Upper lobe of left lung (tissue), 4 donors: ENCODE data around the gene TPSB2.
"Not testable (repeated sequence)": the region's sequence is repeated elsewhere in the genome, so short reads cannot be mapped to it uniquely, and the experiment has no call there.

Experiments used
- CTCF ChIP-seq, 6 experiments: fragments of 450-650 bp in 4 of 6; fragments of 200-600 bp in 2 of 6; sonication (generic) in 2 of 6; IDR thresholded peaks; one replicate each; pipeline ENCODE4 v1.5.1; 2016 to 2019; ENCODE audit warnings: antibody characterized with exemption in 6 of 6
- POLR2A ChIP-seq, 4 donors: fragments of 450-650 bp; IDR thresholded peaks; one replicate each; pipeline ENCODE4 v1.5.1; 2016 to 2017; ENCODE audit warnings: antibody characterized with exemption in 4 of 4, mild to moderate bottlenecking in 2 of 4

GRCh38 chr16:1198671-1199346, 31.2 kb downstream of the TPSB2 start:
- TF ChIP-seq CTCF, POLR2A (IDR thresholded peaks at IDR 0.05): not testable (repeated sequence)
